HFF-Myc (cell line): ENCODE data around the gene HNF1A.
"Not testable (repeated sequence)": the region's sequence is repeated elsewhere in the genome, so short reads cannot be mapped to it uniquely, and the experiment has no call there.

Experiments used
- DNase-seq: peaks from one replicate; pipeline ENCODE4 v3.0.0-alpha.2; 2011; ENCODE audit warnings: low read depth; ENCODE audit errors: extremely low read depth
- H3K4me3 ChIP-seq: replicated peaks from 2 replicates; pipeline ENCODE4 v1.5.1; 2011; ENCODE audit warnings: low read depth, mild to moderate bottlenecking, control low read depth, low read length
- TF ChIP-seq, protein P1 (sequence below): IDR thresholded peaks from 2 replicates; pipeline ENCODE4 v1.5.1; 2012; ENCODE audit warnings: mild to moderate bottlenecking, low read depth, low read length, control low read depth; ENCODE audit errors: missing control alignments

The HNF1A gene

DNA sequence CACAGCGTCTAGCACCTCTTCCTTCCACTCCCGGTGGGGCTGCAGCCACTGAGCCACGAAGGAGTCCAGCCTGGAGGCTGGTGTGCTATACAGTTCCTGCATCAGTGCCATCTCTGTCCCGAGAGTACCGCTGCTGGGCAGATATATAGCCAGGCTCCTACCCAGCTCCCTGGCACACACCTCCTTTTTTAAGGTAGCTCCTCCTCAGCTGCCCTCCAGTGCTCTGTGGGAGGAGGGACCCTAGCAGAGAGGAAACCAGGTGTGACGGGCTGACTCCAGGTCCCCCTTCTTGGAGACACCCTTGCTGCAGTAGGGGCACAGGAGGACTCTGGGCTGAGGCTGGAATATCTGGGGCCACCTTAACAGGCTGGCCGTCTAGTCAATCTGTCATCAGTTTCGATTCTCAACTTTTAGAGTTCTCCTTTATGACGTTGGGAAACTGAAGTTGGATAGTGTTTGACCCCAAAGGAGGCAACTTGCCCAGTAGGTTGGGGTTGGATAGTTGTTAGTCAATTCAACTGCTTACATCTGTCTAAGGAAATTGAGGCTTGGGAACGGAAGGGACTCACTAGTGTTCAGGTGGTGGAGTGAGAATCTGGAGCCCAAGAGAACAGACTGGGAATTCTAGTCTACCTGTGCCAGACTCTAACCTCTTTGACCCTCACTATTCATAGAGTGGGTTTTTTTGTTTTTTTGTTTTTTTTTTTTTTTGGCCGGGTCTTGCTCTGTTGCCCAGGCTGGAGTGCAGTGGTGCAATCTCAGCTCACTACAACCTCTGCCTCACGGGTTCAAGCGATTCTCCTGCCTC lies 60.7 kb downstream of the HNF1A start, which contains the start of gene OASL:
OASL (minus strand) TSS at position 386 of the 808 bp plus-strand sequence; CDS start at position 111, 275 bp downstream.
- no peak for DNase-seq
- TF ChIP-seq, protein P1, sequence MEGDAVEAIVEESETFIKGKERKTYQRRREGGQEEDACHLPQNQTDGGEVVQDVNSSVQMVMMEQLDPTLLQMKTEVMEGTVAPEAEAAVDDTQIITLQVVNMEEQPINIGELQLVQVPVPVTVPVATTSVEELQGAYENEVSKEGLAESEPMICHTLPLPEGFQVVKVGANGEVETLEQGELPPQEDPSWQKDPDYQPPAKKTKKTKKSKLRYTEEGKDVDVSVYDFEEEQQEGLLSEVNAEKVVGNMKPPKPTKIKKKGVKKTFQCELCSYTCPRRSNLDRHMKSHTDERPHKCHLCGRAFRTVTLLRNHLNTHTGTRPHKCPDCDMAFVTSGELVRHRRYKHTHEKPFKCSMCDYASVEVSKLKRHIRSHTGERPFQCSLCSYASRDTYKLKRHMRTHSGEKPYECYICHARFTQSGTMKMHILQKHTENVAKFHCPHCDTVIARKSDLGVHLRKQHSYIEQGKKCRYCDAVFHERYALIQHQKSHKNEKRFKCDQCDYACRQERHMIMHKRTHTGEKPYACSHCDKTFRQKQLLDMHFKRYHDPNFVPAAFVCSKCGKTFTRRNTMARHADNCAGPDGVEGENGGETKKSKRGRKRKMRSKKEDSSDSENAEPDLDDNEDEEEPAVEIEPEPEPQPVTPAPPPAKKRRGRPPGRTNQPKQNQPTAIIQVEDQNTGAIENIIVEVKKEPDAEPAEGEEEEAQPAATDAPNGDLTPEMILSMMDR, result no peak
- H3K4me3 ChIP-seq, result peak within 1 kb of the TSS; percentile 28

- no peak for DNase-seq
- H3K4me3 ChIP-seq, result no peak overlapping the region
- TF ChIP-seq, protein P1, result no peak
These were observed 64.7 kb downstream of the HNF1A start for GRCh38 chr12:121043067-121043466.

- not testable (repeated sequence) for H3K4me3 ChIP-seq, DNase-seq
These were observed 69.1 kb downstream of the HNF1A start for GRCh38 chr12:121047400-121047799.

DNA sequence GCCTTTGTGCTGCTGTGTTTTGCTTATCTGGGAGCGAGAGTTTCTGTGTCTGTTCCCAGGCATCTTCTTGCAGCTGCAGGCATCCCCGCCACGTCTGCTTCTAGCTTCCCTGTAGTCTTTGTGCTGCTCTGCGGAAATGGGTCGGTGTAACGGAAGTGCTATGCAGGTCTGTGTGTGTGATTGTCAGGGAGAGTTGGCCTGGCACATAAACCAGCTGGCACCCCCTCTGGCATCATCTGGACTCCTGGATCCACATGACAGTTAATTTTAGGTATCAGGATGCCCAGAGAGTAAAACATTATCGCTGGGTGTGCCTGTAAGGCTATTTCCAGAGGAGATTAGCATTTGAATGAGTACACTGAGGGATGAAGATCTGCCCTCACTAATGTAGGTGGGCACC lies 70.1 kb downstream of the HNF1A start:
- H3K4me3 ChIP-seq, result no peak overlapping the region
- DNase-seq, result no peak
- TF ChIP-seq, protein P1, result no peak

GRCh38 chr12:121050725-121051124 lies 72.4 kb downstream of the HNF1A start:
- H3K4me3 ChIP-seq, result no peak overlapping the region
- no peak for DNase-seq
- TF ChIP-seq, protein P1, result no peak
